Trophoblast cell (in vitro differentiated cells and primary cell): ENCODE results near the gene SIGLEC1.

Experiments
- DNase-seq, 2 donors: peaks; one replicate each; pipeline ENCODE4 v3.0.0-alpha.2; 2016
- H2AFZ ChIP-seq: 2 replicates; pipeline ENCODE4 v1.6.1; 2013; ENCODE audit warnings: low read length, moderate library complexity, mild to moderate bottlenecking; ENCODE audit not compliant: insufficient read depth, poor library complexity
- H2AK5ac ChIP-seq: 2 replicates; pipeline ENCODE4 v1.6.1; 2013; ENCODE audit warnings: mild to moderate bottlenecking, low read length
- H2BK120ac ChIP-seq: 2 replicates; pipeline ENCODE4 v1.6.1; 2013; ENCODE audit warnings: low read length, mild to moderate bottlenecking, moderate library complexity; ENCODE audit not compliant: insufficient read depth, poor library complexity
- H2BK12ac ChIP-seq: 2 replicates; pipeline ENCODE4 v1.6.1; 2013; ENCODE audit warnings: mild to moderate bottlenecking, low read length, moderate library complexity
- H2BK5ac ChIP-seq: 2 replicates; pipeline ENCODE4 v1.6.1; 2013; ENCODE audit warnings: low read length, low read depth, moderate library complexity, mild to moderate bottlenecking; ENCODE audit not compliant: poor library complexity
- H3K14ac ChIP-seq: 2 replicates; pipeline ENCODE4 v1.6.1; 2013; ENCODE audit warnings: mild to moderate bottlenecking, low read length
- H3K18ac ChIP-seq: 2 replicates; pipeline ENCODE4 v1.6.1; 2013; ENCODE audit warnings: mild to moderate bottlenecking, low read length
- H3K23ac ChIP-seq: 2 replicates; pipeline ENCODE4 v1.6.1; 2013; ENCODE audit warnings: low read length
- H3K27ac ChIP-seq: 2 replicates; pipeline ENCODE4 v1.5.1; 2013; ENCODE audit warnings: low read depth, mild to moderate bottlenecking, inconsistent platforms, low read length, moderate library complexity
- H3K27me3 ChIP-seq: 2 replicates; pipeline ENCODE4 v1.6.1; 2013; ENCODE audit warnings: inconsistent platforms, mild to moderate bottlenecking, low read length, moderate library complexity; ENCODE audit not compliant: insufficient read depth
- H3K36me3 ChIP-seq, 2 experiments: 1 replicate in 1 of 2; 2 replicates in 1 of 2; pipeline ENCODE4 v1.6.1; 2013; ENCODE audit warnings: low read length in 2 of 2, mild to moderate bottlenecking in 2 of 2, moderate library complexity in 1 of 2; ENCODE audit not compliant: insufficient read depth in 2 of 2, control insufficient read depth in 1 of 2
- H3K4ac ChIP-seq: 2 replicates; pipeline ENCODE4 v1.6.1; 2013; ENCODE audit warnings: low read depth, mild to moderate bottlenecking, low read length, moderate library complexity
- H3K4me1 ChIP-seq, 2 experiments: 1 replicate in 1 of 2; 2 replicates in 1 of 2; pipeline ENCODE4 v1.6.1; 2013; ENCODE audit warnings: low read length in 2 of 2, mild to moderate bottlenecking in 2 of 2, moderate library complexity in 1 of 2; ENCODE audit not compliant: insufficient read depth in 2 of 2, control insufficient read depth in 1 of 2
- H3K4me2 ChIP-seq: 2 replicates; pipeline ENCODE4 v1.6.1; 2013; ENCODE audit warnings: inconsistent platforms, mild to moderate bottlenecking, low read length, moderate library complexity
- H3K4me3 ChIP-seq: 2 replicates; pipeline ENCODE4 v1.5.1; 2013; ENCODE audit warnings: mild to moderate bottlenecking, low read depth, low read length, inconsistent platforms
- H3K79me1 ChIP-seq: one replicate; pipeline ENCODE4 v1.6.1; 2013; ENCODE audit warnings: low read length
- H3K79me2 ChIP-seq: 2 replicates; pipeline ENCODE4 v1.6.1; 2013; ENCODE audit warnings: low read length, mild to moderate bottlenecking; ENCODE audit not compliant: control insufficient read depth, insufficient read depth, poor library complexity
- H3K9ac ChIP-seq: 2 replicates; pipeline ENCODE4 v1.6.1; 2013; ENCODE audit warnings: mild to moderate bottlenecking, low read length
- H3K9me3 ChIP-seq: 2 replicates; pipeline ENCODE4 v1.6.1; 2013; ENCODE audit warnings: low read depth, mild to moderate bottlenecking, control low read depth, inconsistent platforms, low read length; ENCODE audit not compliant: insufficient read depth
- H4K12ac ChIP-seq: 2 replicates; pipeline ENCODE4 v1.6.1; 2013; ENCODE audit warnings: low read depth, mild to moderate bottlenecking, low read length, moderate library complexity
- H4K8ac ChIP-seq: 2 replicates; pipeline ENCODE4 v1.6.1; 2013; ENCODE audit warnings: low read depth, mild to moderate bottlenecking, low read length, moderate library complexity
- H4K91ac ChIP-seq: one replicate; pipeline ENCODE4 v1.6.1; 2013; ENCODE audit warnings: low read depth, mild to moderate bottlenecking, low read length, moderate library complexity
- WGBS: extraction: QIAGEN DNeasy Blood & Tissue Kit; methylation state at CpG from one replicate; pipeline ENCODE4 v1.1.7; 2013; ENCODE audit warnings: missing lambda C conversion rate; ENCODE audit not compliant: insufficient read length, insufficient coverage; ENCODE audit errors: extremely low coverage; 5-methylcytosine and 5-hydroxymethylcytosine counted together

SIGLEC1 gene

DNA sequence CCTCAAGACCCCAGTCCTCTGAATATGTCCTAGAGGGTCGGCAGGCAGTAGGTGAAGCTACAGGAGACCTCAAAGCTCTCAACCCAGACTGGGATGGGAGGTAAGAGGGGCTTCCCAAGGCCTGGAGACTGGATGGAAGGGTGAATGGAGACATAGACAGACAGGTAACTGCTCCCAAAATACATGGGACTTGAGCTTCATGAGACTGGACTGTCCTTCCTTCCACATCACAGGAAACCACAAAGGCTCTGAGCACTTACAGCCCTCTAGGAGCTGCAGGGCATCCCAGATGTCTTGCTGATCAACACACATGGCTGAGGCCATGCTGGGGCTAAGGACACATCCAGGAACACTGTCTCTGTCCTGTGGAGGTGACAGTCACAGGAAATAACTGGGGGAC, 31.6 kb upstream of the SIGLEC1 start:
- Histone ChIP-seq H3K4ac (no peak overlapping the region), H2BK12ac (no peak overlapping the region), H2BK5ac (no peak overlapping the region), H3K36me3 (no peaks in the 10 kb centered on the region), H4K8ac (no peak overlapping the region), H2BK120ac (no peak overlapping the region), H3K14ac (no peak overlapping the region), H4K91ac (no peak overlapping the region), H3K9ac (no peak overlapping the region), H3K23ac (no peak overlapping the region), H3K79me1 (no peaks in the 10 kb centered on the region), H3K27me3 (peaks cover 4% of the 10 kb centered on the region), H3K27ac (no peak overlapping the region), H3K79me2 (no peaks in the 10 kb centered on the region), H3K4me3 (no peak overlapping the region), H2AK5ac (no peak overlapping the region), H3K4me1 (peaks cover 0 to 2% of the 10 kb centered on the region in 2 experiments), H2AFZ (no peak overlapping the region), H4K12ac (no peak overlapping the region), H3K4me2 (no peak overlapping the region), H3K18ac (no peak overlapping the region), H3K9me3 (peaks cover 7% of the 10 kb centered on the region)
- DNase-seq = no peak
- WGBS = no CpG with 5 or more reads among the region's 1 CpG

DNA sequence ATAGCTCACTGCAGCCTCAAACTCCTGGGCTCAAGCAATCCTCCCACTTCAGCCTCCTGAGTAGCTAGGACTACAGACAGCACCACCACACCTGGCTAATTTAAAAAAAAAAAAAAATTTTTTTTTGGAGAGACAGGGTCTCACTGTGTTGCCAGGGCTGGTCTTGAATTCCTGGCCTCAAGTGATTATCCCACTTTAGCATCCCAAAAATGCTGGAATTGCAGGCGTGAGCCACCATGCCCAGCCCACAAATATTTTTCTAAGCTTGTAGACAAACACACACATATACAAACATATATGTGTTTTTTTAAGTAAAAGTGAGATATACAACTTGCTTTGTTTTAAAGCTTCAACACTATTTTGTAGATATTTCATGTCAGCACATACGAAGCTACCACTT, 30.9 kb upstream of the SIGLEC1 start:
- Histone ChIP-seq H2BK12ac (no peak overlapping the region), H3K4me1 (peaks cover 0 to 2% of the 10 kb centered on the region in 2 experiments), H3K18ac (no peak overlapping the region), H4K8ac (no peak overlapping the region), H2BK5ac (no peak overlapping the region), H2AFZ (no peak overlapping the region), H3K4ac (no peak overlapping the region), H3K9ac (no peak overlapping the region), H3K14ac (no peak overlapping the region), H4K12ac (no peak overlapping the region), H2AK5ac (no peak overlapping the region), H3K27me3 (no peaks in the 10 kb centered on the region), H4K91ac (no peak overlapping the region), H2BK120ac (no peak overlapping the region), H3K4me2 (no peak overlapping the region), H3K23ac (no peak overlapping the region), H3K4me3 (no peak overlapping the region), H3K27ac (no peak overlapping the region), H3K79me1 (no peaks in the 10 kb centered on the region), H3K79me2 (no peaks in the 10 kb centered on the region), H3K9me3 (peaks cover 5% of the 10 kb centered on the region), H3K36me3 (no peaks in the 10 kb centered on the region)
- WGBS = no CpG with 5 or more reads among the region's 2 CpGs
- DNase-seq = peak; percentile 56 to 83

DNA sequence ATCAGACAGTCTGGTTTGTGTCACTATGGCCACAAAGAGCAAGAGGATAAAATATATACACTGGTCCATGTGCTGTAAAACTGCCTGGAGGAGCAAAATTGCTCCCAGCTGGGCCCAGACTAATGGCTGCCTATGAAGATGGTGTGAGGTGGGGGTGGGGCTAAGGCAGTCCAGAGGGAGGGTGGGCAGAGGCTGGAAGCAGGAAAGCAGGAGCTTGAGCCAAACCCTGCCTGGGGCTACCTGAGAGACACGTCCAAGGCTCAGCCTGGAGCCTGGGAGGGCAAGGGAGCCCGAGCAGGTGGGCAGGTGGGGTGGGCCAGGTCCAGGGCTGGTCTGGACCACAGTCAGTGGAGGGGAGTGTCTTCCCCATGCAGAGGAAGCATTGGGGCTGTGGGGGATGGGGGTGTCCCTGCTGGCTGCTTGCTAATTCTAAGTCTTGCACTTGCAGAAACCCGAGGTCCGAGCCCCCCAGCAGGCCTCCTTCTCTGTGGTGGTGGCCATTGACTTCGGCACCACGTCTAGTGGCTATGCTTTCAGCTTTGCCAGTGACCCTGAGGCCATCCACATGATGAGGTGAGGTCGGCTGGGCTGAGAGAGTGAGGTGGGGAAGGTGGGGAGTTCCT, 29.5 kb upstream of the SIGLEC1 start:
- no peak overlapping the region for H4K91ac ChIP-seq
- no peak overlapping the region for H3K4ac ChIP-seq
- no peak overlapping the region for H3K9ac ChIP-seq
- H3K4me2 ChIP-seq = no peak overlapping the region
- H3K9me3 ChIP-seq = peaks cover 5% of the 10 kb centered on the region
- H3K4me3 ChIP-seq = no peak overlapping the region
- no peak overlapping the region for H3K14ac ChIP-seq
- no peak overlapping the region for H3K23ac ChIP-seq
- no peak overlapping the region for H3K27ac ChIP-seq
- no peak overlapping the region for H2BK120ac ChIP-seq
- no peaks in the 10 kb centered on the region for H3K79me2 ChIP-seq
- H2BK12ac ChIP-seq = no peak overlapping the region
- H3K4me1 ChIP-seq = peaks cover 0 to 2% of the 10 kb centered on the region in 2 experiments
- H4K12ac ChIP-seq = no peak overlapping the region
- no peak overlapping the region for H2BK5ac ChIP-seq
- H4K8ac ChIP-seq = no peak overlapping the region
- no peak overlapping the region for H3K18ac ChIP-seq
- no peak overlapping the region for H2AK5ac ChIP-seq
- H3K36me3 ChIP-seq = no peaks in the 10 kb centered on the region
- DNase-seq = no peak
- no peaks in the 10 kb centered on the region for H3K27me3 ChIP-seq
- no CpG with 5 or more reads among the region's 7 CpGs for WGBS
- H3K79me1 ChIP-seq = no peaks in the 10 kb centered on the region
- H2AFZ ChIP-seq = no peak overlapping the region

DNA sequence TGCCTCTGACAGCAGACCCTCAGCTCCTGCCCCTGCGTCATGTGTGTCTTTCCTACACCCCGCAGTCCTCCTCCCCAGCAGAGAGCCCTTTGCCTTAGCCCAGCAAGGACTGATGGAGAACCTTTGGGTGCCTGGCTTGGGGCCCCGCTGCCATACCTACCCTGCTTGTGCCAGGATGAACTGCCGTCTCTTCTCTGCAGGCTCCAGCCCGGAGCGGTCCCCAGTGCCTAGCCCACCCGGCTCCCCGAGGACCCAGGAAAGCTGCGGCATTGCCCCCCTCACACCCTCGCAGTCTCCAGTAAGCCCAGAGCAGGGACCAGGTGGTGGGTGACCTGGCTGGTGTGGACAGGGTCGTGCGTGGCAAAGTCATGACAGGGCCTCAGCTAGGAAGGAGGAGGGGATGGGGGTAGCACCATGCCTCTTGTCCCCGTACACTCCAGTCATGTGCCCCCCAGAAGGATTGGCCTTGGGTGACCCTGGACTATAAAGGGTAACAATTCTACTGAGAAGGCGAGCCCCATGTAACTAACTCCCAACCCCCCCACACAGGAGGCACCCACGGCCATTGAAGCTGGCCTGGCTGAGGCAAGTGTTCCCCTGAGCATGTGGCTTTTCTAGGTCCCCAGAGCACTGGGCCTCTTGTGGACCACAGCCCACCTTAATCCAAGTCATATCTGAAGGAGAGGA, 28.4 kb upstream of the SIGLEC1 start:
- Histone ChIP-seq H3K4me3 (no peak overlapping the region), H2BK5ac (no peak overlapping the region), H4K8ac (no peak overlapping the region), H3K27me3 (no peaks in the 10 kb centered on the region), H3K14ac (no peak overlapping the region), H4K12ac (no peak overlapping the region), H3K79me1 (no peaks in the 10 kb centered on the region), H3K4me2 (no peak overlapping the region), H3K4ac (no peak overlapping the region), H3K9ac (no peak overlapping the region), H2BK12ac (no peak overlapping the region), H3K36me3 (no peaks in the 10 kb centered on the region), H2AFZ (no peak overlapping the region), H2AK5ac (no peak overlapping the region), H3K79me2 (no peaks in the 10 kb centered on the region), H3K27ac (no peak overlapping the region), H3K9me3 (peaks cover 4% of the 10 kb centered on the region), H3K4me1 (peaks cover 0 to 2% of the 10 kb centered on the region in 2 experiments), H4K91ac (no peak overlapping the region), H3K18ac (no peak overlapping the region), H2BK120ac (no peak overlapping the region), H3K23ac (no peak overlapping the region)
- WGBS = no CpG with 5 or more reads among the region's 15 CpGs
- DNase-seq = no peak
